HG03039 (cell line): ENCODE measurements around the gene NUP188.

Source experiments
- ATAC-seq: cut with Tn5 transposase; IDR thresholded peaks from one replicate; pipeline ENCODE4 v1.9.1; 2021; ENCODE audit warnings: mild to moderate bottlenecking, moderate library complexity; ENCODE audit not compliant: unreplicated experiment

The NUP188 gene

GRCh38 chr9:129005336-129005997 is 58.0 kb downstream of the NUP188 start:
- no peak for ATAC-seq

- no peak for ATAC-seq
These were observed 59.0 kb downstream of the NUP188 start for GRCh38 chr9:129006328-129007034.

GRCh38 chr9:129007035-129007765 is 59.7 kb downstream of the NUP188 start:
- ATAC-seq: no peak

DNA sequence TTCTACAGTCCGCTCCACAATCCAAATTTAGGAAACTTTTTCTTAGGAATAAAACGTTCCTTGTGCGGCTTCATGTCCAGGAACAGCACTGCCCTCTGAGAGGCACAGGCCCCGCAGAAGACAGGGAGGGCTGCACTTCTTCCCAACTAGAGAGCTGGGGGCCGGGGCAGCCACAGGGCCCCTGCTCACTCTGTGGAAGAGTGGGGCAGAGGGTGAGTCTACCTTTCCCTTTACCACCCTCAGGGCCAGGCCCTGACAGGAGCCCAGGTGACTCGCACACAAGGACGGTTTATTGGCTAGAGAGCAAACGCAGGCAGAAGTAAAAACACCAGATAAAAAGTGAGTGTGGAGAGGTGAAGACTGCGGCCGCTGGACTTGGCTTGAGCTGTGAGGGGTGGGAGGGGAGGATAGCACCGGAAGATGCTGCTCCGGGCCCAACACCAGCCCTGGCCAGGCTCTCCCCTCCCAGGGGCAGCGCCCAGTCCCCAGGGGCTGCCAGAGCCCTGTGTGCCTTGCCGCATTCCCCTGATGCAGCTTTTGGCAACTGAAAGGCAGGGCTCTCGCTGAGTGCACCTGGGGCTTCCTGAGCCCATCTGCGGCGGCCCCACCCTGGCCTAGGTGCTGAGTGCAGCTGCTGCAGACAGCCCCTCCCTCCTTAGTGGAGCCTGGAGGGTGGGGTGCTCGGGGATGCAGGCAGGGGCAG is 60.4 kb downstream of the NUP188 start:
- ATAC-seq: no peak

DNA sequence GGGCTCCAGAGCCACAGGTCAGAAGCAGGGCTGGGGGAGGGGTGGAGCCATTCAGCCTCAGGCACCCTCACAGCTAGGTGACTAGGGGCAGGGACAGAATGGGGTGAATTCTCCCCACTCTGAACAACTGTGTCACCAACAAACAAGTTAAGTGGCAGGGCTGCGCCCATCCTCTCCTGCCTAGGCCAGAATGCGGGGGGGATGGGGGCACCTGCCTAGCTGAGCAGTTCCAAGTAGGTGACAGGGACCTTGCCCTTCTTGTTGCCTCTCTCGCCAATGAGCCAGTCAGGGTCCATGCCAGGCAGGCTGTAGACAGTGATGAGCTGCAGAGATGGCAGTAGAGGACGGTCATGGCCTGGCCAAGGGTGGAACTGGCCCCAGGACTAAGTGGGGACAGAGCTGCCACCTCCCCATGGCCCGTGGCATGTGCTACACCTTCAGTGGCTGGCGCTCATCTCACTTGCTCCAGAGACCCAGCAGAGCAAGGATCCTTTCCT is 61.0 kb downstream of the NUP188 start:
- ATAC-seq: no peak

DNA sequence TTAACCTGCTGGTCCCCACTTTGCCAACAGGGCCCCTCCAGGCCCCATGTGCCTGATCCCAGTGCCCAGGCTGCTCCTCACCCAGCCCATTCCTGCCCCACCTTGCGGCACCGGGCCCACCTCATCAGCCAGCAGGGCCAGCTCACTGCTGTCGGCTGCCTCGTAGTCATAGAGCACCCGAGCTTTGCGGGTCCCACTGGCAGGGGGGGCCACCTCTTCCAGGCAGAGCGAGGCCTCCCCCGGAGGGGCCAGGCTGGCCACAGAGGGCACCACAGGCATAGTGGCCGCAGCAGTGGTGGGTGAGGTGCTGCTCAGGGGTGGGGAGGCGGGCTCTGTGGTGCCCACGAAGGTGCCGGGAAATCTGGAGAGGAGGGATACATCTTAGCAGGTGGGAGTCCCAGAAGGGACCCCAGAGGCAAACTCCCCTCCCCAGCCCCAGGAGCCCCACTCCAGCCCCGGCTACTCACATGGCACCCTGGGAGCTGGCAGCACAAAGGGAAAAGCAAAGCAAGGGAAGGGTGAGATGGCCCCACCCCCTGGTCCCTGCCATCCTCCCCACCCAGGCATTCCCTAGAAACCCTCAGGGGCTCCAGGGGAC is 61.6 kb downstream of the NUP188 start:
- ATAC-seq: no peak

DNA sequence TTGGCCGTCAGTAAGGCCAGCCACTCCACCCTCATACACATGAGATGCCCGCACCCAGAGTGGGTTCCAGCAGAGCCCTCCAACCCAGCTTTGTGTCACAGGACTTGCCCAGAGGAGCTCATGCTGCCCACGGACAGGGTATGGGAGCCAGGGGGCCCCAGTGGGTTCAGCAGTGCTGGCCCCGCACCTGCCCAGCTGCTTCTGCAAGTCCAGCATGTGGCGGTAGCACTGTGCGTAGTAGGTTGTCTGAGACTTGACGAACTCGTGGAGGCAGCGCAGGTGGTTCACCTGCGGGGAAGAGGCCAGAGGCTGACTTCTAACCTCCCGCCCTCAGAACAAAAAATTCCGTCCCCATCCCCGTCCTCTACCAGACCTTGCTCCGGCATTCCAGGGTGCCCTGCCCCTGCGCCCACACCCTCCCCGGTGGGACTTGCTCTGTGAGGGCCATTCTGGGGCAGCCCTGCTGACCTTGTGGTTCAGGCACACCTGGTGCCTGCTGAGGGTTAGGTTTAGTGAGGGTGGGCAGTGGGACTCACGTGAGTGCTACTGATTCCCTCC is 62.2 kb downstream of the NUP188 start:
- no peak for ATAC-seq

GRCh38 chr9:129010267-129010975 is 62.9 kb downstream of the NUP188 start:
- no peak for ATAC-seq

GRCh38 chr9:129011170-129011569 is 63.7 kb downstream of the NUP188 start:
- no peak for ATAC-seq

- ATAC-seq: no peak
These were observed 64.3 kb downstream of the NUP188 start for GRCh38 chr9:129011761-129012181.

- ATAC-seq: no peak
These were observed 64.8 kb downstream of the NUP188 start for GRCh38 chr9:129012343-129012742.

DNA sequence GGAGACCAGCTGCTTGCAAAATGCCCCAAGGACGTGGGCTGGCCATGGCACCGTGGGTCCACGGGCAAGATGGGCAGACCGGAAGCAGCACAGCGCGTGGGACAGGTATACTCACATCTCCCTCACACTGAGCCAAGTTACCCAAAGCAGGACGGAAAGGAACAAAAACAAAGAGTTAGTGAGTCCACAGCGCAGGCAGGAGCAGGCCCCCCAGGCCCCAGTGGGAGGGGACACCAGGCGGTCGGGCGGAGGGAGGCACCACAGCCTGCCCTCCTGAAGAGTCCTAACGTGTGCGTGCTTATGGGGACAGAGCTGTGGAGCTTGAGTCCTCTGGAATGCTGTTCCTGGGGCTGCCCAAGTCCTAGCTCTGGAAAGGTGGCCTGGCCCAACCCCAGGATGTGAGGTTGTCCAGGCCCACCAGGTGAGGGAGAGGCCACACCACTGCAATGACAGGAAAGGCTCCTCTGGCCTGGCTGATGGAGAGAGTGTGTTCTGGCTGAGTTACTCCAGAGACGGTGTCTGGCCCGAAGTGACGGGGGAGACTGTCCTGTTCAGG is 65.5 kb downstream of the NUP188 start:
- no peak for ATAC-seq

DNA sequence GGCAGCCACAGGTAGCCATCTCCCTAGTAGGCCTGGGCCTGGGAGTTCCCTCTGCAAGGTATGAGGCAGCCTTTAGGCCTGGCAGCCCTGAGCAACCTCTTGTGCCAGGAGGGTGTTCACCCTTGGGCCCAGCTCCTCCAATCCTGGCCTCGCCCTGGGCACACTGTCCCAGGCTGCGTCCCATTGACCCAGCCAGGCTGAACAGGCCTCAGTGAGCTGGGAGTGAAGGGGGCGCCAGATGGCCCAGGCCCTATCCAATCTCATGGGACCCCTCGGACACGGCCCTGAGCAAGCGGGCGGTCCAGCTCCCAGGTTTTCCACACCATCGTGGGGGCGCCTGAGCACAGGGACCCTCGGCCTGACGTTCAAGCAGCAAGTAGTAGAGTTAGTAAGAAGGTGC is 66.2 kb downstream of the NUP188 start:
- ATAC-seq: no peak

GRCh38 chr9:129014124-129014523 is 66.6 kb downstream of the NUP188 start:
- no peak for ATAC-seq

DNA sequence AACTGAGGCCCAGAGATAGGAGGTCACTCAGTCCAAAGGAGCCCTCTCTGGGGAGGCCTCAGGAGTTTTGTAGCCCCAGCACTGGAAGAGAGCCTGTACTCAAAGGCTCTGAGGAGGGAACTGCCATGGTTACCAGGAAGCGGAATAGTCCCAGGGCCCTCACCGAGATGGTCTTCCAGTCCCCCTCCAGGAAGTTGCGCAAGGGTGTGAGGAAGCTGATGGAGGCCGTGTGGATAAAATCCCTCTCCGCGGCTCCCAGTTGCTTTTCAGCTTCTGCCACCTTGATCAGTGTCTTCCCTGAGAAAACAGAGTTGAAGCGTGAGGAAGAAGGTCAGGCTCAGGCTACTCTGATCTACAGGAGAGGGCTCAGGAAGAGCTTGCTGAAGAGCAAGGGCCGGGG is 67.1 kb downstream of the NUP188 start:
- no peak for ATAC-seq

DNA sequence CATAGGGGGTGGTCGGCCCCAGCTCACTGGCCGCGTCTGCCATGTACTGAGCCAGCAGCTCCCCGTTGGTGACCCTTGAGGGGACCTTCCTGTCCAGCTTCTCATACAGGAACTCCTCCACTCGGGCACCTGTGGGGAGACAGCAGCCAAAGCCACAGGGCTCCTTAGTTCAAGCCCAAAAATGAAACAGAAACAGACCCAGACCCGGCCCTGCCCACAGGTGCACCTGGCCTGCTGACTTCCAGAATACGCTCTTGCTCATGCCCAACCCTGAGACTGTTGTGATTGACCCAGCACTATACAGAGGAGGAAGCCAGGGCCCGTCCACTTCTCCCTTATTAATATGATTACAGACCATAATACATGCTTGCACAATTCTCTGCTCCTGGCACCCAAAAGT is 73.6 kb downstream of the NUP188 start:
- no peak for ATAC-seq

DNA sequence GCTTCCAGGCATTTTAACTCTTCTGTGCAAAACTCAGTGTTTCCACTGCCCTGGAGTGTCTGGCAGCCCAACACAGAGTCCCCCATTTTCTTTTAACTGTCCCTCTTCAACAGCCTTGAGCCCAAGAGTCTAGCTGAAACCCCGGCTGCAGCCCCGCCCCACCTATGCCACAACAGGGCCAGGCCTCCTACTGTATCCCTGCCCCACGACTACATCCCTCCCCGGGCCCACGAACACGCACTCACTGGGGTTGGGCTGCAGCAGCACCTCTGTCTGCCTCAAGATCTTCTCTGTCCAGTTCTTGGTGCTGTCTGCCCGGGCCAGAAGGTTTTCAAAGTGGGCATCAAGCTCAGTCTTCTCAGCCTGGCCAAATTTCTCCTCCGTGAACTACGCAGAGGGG is 74.5 kb downstream of the NUP188 start:
- no peak for ATAC-seq

- ATAC-seq: no peak
These were observed 75.8 kb downstream of the NUP188 start for GRCh38 chr9:129023036-129023907.

DNA sequence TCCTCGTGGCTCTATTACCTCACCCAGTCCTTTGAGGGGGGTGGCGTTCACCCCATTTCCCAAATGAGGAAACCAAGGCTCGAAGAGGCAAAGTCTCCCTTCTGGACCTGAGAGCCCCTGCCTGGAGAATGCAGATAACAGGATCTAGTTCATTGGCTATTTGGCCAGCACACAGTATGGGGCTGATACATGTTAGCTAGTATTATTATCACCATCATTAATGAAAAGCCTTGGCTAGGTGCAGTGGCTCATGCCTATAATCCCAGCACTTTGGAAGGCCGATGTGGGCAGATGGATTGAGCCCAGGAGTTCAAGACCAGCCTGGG is 76.4 kb downstream of the NUP188 start:
- ATAC-seq: no peak
